ENCODE results near the gene FRYL.
"Not testable (repeated sequence)": the region's sequence is repeated elsewhere in the genome, so short reads cannot be mapped to it uniquely, and the experiment has no call there.

Gene FRYL

DNA sequence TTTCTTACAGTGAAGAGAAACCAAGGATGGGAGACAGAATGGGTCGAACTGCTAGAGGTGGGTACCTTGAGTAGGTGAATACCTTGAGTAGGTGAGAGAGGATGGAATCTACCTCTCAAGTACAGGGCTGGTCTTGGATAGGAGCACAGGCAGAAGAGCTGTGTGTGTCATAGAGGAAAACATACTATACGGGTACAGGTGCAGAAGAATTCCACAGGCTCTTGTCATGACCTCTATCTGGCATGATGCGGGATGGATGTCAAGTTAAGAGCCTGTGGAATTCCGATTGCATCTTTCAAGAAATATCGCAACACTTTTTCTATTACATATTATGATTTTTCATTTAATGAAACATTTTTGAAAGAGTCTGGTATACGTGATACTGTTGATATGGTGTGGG is 32.8 kb upstream of the FRYL start:
- TF ChIP-seq, protein P1, sequence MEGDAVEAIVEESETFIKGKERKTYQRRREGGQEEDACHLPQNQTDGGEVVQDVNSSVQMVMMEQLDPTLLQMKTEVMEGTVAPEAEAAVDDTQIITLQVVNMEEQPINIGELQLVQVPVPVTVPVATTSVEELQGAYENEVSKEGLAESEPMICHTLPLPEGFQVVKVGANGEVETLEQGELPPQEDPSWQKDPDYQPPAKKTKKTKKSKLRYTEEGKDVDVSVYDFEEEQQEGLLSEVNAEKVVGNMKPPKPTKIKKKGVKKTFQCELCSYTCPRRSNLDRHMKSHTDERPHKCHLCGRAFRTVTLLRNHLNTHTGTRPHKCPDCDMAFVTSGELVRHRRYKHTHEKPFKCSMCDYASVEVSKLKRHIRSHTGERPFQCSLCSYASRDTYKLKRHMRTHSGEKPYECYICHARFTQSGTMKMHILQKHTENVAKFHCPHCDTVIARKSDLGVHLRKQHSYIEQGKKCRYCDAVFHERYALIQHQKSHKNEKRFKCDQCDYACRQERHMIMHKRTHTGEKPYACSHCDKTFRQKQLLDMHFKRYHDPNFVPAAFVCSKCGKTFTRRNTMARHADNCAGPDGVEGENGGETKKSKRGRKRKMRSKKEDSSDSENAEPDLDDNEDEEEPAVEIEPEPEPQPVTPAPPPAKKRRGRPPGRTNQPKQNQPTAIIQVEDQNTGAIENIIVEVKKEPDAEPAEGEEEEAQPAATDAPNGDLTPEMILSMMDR (IDR thresholded peaks at IDR 0.05; ENCODE audit: control extremely low read depth, extremely low read depth, low read depth, missing control alignments), result no peak
- DNase-seq (ENCODE audit: extremely low spot score), result no peak
- CTCF ChIA-PET, result interaction anchor here (1.2 to 1.4 kb wide), 2 partner anchors 88 to 234 kb away, joined by 3 to 4 read pairs; no protein-coding TSS in a partner anchor
- POLR2A ChIA-PET, result no interaction called here

DNA sequence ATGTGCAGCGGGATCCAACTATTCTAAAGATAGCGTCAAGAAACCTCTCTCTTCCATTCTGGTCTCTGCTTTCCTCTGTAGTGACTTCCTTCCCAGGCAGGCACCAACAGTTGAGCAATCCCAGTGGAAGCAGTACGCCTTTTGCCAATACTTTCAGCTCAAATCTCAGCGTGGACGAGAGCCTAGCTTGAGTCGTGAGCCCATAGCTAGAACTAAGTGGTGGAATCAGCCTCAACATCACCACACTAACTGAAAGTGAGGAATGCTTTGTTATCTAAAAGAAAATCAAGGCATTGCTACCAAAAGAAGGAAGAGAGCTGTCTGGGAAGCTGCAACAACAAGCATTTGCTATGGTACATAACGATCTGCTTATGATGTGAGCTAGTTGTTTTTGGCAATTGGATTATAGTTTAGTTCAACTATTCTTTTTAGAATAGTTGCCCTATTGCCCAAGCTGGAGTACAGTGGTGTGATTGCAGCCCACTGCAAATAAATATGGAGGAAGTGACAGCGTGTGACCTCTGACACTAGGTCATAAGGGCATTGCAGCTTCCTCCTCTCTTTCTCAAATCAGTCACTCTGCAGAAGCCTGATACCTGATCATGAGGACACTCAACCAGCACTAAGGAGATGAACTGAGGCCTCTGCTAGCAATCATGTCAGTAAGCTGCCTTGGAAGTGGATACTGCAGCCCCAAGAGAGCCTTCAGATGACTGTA is 24.7 kb upstream of the FRYL start:
- TF ChIP-seq, protein P1 (IDR thresholded peaks at IDR 0.05; ENCODE audit: control extremely low read depth, extremely low read depth, low read depth, missing control alignments), result no peak
- no peak for DNase-seq (ENCODE audit: extremely low spot score)
- CTCF ChIA-PET, result interaction anchor here (1.0 to 1.4 kb wide), 4 partner anchors 9 to 31 kb away, joined by 3 to 4 read pairs (median 3); no protein-coding TSS in a partner anchor
- POLR2A ChIA-PET, result no interaction called here

DNA sequence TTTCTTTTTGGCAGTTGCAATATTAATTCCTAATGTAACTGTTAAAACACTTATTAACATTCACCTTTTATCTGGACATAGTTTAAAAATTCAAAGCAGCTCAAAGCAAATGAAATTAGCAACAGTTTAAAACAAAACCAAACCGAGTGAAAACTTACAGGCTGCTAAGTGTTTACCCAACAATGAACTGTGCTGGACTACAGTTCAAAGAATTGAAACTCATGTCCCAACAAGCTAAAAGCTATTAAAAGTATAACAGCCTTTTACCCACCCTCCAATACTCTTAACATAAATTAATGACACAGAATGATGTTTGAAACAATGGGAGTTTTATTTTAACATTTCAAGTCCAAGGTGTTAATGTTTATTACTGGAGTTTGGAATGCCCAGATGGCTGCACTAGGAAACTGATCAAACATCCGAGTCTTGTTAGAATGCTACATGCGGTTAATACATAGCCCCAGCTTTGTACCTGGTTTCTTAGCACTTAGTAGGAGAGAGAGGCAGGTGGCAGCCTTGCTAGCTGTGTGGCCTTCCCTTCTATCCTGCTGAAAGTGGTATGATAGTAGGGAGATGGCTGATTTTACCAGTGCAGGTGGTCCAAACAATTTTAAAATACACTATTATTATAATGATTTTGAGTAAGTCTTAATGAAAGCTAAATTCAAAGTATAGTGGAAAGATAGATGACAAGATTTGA is 21.1 kb upstream of the FRYL start:
- ChIA-PET POLR2A (no interaction called here), CTCF (interaction anchor here (1.1 to 1.5 kb wide), 2 partner anchors 10 to 15 kb away, joined by 4 to 5 read pairs; no protein-coding TSS in a partner anchor)
- TF ChIP-seq, protein P1 (IDR thresholded peaks at IDR 0.05; ENCODE audit: control extremely low read depth, extremely low read depth, low read depth, missing control alignments), result no peak
- no peak for DNase-seq (ENCODE audit: extremely low spot score)

DNA sequence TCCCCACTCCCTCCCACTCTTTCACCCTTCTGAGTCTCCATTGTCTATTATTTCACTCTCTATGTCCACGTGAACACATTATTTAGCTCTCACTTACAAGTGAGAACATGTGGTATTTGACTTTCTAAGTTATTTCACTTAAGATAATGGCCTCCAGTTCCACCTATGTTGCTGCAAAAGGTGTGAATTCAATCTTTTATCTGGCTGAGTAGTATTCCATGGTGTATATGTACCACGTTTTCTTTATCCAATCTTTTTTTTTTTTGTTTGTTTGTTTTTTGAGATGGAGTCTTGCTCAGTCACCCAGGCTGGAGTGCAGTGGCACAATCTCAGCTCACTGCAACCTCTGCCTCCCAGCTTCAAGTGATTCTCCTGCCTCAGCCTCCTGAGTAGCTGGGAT is 20.1 kb upstream of the FRYL start:
- CTCF ChIA-PET, result interaction anchor here (1.6 kb wide), 1 partner anchor 48 kb away, joined by 3 read pairs; no protein-coding TSS in a partner anchor
- POLR2A ChIA-PET, result not testable (repeated sequence)

DNA sequence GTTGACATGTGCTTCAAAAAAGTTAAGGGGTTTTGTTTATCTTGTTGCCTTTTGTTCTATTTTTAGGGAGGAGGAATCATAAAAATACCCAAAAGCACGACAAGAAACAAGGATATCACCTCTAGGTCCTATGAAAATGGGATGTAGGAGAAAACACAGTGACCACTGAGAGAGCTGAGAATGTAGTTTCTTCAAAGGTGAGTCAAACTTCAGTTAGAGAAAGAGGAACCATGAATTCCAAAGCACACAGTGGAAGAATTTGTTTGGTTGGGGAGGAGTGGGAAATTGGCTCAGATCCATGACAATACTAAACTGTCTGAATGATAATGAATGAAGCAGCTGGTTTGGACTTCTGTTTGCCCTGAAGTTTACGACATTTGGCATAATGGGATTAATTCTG is 19.1 kb upstream of the FRYL start:
- ChIA-PET POLR2A (no interaction called here), CTCF (interaction anchor here (0.9 to 1.6 kb wide), 2 partner anchors 47 to 458 kb away, joined by 3 read pairs; partner anchors contain the start of gene SLAIN2)
- no peak for DNase-seq (ENCODE audit: extremely low spot score)
- TF ChIP-seq, protein P1 (IDR thresholded peaks at IDR 0.05; ENCODE audit: control extremely low read depth, extremely low read depth, low read depth, missing control alignments), result no peak

More for the DNA sequence above, 20.1 kb upstream of the FRYL start:
- DNase-seq (ENCODE audit: extremely low spot score), result not testable (repeated sequence)

DNA sequence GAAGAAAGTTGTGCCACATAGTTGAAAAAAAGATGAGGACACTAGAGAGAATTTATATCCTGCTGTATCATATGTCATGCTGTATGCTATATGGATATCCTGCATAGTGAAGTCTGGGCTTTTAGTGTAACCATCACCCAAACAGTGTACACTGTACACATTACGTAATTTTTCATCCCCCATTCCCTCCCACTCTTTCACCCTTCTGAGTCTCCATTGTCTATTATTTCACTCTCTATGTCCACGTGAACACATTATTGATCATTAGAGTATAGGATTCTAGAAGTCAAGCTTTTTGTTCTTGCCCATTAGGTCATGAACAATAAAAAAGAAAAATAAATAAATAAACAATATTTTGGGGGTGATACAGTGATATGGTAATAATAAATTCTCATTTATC is 18.0 kb upstream of the FRYL start:
- ChIA-PET CTCF (no interaction called here), POLR2A (interaction anchor here (0.6 kb wide), 1 partner anchor 150 kb away, joined by 4 read pairs; no protein-coding TSS in a partner anchor)
- no peak for DNase-seq (ENCODE audit: extremely low spot score)
- TF ChIP-seq, protein P1 (IDR thresholded peaks at IDR 0.05; ENCODE audit: control extremely low read depth, extremely low read depth, low read depth, missing control alignments), result no peak
